ENCODE measurements around the gene RABGAP1L. TPM values are rescaled to one million over a fixed set of nuclear protein-coding genes. Genes with fewer than 3 reads are reported as not detected.

Gene RABGAP1L
- total RNA-seq, 2 donors from 2014 or later: 148 to 174 TPM

- TF ChIP-seq CTCF (IDR thresholded peaks at IDR 0.05): no peak
- H3K27me3 ChIP-seq: no peaks in the 10 kb centered on the region
- no peak for DNase-seq (ENCODE audit: low spot score)
- H3K4me1 ChIP-seq: peaks cover 0 to 26% of the 10 kb centered on the region in 2 donors
- H3K9me3 ChIP-seq: no peaks in the 10 kb centered on the region
- peak overlapping the region; percentile 54 to 71 for H3K27ac ChIP-seq
- no peaks in the 10 kb centered on the region for H3K36me3 ChIP-seq
- no peak overlapping the region for H3K4me3 ChIP-seq
These were observed 37.8 kb downstream of the RABGAP1L start for GRCh38 chr1:174197088-174197487.

DNA sequence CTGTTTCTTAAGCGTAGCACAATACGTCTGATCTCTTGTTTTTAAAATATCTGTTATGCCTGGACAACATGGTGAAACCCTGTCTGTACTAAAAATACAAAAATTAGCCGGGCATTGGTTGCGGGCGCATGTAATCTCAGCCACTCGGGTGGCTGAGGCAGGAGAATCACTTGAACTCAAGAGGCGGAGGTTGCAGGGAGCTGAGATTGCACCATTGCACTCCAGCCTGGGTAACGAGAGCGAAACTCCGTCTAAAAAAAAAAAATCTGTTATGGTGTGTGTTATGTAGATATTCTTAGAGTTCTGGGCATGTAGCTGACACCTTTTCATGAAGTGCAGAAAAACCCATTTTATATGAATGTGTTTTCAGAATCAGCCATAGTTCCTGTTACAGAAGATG is 38.2 kb downstream of the RABGAP1L start:
- Histone ChIP-seq H3K27me3 (no peaks in the 10 kb centered on the region), H3K27ac (peak overlapping the region; percentile 54 to 71), H3K36me3 (no peaks in the 10 kb centered on the region), H3K9me3 (no peaks in the 10 kb centered on the region), H3K4me1 (peaks cover 0 to 26% of the 10 kb centered on the region in 2 donors), H3K4me3 (no peak overlapping the region)
- no peak for TF ChIP-seq CTCF (IDR thresholded peaks at IDR 0.05)
- no peak for DNase-seq (ENCODE audit: low spot score)

DNA sequence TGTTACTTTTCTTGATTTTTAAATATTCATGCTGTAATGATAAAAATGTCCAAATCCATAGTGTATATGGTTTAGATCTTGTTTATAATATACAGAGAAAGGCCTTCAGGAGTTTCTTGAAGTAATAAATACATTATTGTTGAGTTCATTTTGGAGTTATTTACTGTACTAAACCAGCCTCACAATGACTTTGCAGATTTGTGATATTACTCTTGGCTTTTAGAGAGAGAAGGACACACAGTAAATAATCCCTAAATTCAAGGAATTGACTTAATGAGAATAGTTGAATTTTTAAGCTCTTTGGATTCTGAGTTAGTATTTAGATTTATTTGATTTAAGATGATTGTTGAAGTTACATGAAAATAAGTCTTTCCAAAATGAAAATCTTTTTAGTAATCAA is 38.9 kb downstream of the RABGAP1L start:
- TF ChIP-seq CTCF (IDR thresholded peaks at IDR 0.05): no peak
- Histone ChIP-seq H3K27me3 (no peaks in the 10 kb centered on the region), H3K9me3 (no peaks in the 10 kb centered on the region), H3K4me3 (no peak overlapping the region), H3K4me1 (peaks cover 0 to 26% of the 10 kb centered on the region in 2 donors), H3K36me3 (no peaks in the 10 kb centered on the region), H3K27ac (peak overlapping the region; percentile 54 to 71)
- no peak for DNase-seq (ENCODE audit: low spot score)

DNA sequence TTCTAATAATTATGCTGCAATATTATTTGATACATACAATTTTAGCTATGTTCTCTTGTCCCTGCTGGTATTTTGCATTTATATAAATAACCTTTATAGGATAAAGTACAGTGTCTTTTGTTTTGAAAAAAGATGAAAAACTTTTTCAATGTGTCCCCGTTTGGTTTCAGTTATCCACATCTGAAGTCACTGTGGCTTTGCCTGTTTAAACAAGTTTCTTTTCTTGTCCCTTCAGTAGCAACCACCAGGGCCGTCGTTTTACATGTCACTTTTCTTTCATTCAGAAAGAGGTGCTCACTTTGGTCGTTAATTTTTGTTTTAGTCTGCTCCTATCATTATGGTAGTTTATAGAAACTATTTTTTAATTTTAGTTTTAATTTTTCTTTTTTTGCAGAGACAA is 41.4 kb downstream of the RABGAP1L start:
- no peak for TF ChIP-seq CTCF (IDR thresholded peaks at IDR 0.05)
- H3K4me3 ChIP-seq: no peak overlapping the region
- H3K36me3 ChIP-seq: no peaks in the 10 kb centered on the region
- H3K27me3 ChIP-seq: no peaks in the 10 kb centered on the region
- H3K27ac ChIP-seq: no peak overlapping the region
- H3K9me3 ChIP-seq: no peaks in the 10 kb centered on the region
- DNase-seq (ENCODE audit: low spot score): no peak
- H3K4me1 ChIP-seq: peaks cover 0 to 26% of the 10 kb centered on the region in 2 donors

DNA sequence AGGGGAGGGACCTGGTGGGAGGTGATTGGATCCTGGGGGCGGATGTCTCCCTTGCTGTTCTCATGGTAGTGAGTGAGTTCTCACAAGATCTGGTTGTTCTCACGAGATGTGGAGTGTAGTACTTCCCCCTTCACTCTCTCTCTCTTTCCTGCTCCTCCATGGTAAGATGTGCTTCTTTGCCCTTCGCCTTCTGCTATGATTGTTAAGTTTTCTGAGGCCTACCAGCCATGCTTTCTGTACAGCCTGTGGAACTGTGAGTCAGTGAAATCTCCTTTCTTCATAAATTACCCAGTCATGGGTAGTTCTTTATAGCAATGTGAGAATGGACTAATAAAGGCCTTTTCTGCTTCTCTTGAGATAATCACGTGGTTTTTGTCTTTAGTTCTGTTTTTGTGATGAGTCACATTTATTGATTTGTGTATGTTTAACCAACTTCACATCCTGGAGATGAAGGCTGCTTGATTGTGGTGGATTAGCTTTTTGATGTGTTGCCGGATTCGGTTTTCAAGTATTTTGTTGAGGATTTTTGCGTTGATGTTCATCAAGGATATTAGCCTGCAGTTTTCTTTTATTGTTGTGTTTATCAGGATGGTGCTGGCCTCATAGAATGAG is 45.5 kb downstream of the RABGAP1L start:
- H3K36me3 ChIP-seq: no peaks in the 10 kb centered on the region
- H3K4me3 ChIP-seq: no peak overlapping the region
- no peak for TF ChIP-seq CTCF (IDR thresholded peaks at IDR 0.05)
- no peaks in the 10 kb centered on the region for H3K9me3 ChIP-seq
- peak overlapping the region; percentile 63 to 73 for H3K27ac ChIP-seq
- H3K4me1 ChIP-seq: peaks cover 0 to 22% of the 10 kb centered on the region in 2 donors
- DNase-seq (ENCODE audit: low spot score): no peak
- no peaks in the 10 kb centered on the region for H3K27me3 ChIP-seq
